Measurements from ENCODE around the gene NAA25. TPM values are rescaled to one million over a fixed set of nuclear protein-coding genes. Genes with fewer than 3 reads are reported as not detected.

The NAA25 gene
- polyA plus RNA-seq, 1 donor from 2014 or later: 30.7 TPM

- no peak overlapping the region for H3K4me2 ChIP-seq (ENCODE audit: low read length)
- no peak overlapping the region for H3K27ac ChIP-seq (ENCODE audit: low read length)
- no peak for TF ChIP-seq TAF1 (IDR thresholded peaks at IDR 0.05; ENCODE audit: low read depth)
- TF ChIP-seq CTCF (IDR thresholded peaks at IDR 0.05; ENCODE audit: poor library complexity, severe bottlenecking): no peak
- TF ChIP-seq POLR2AphosphoS5 (IDR thresholded peaks at IDR 0.05): no peak
- TF ChIP-seq EZH2 (IDR thresholded peaks at IDR 0.05; ENCODE audit: borderline replicate concordance, insufficient read depth, low read length, poor library complexity, severe bottlenecking): no peak
- TF ChIP-seq MXI1 (conservative IDR thresholded peaks at IDR 0.05; ENCODE audit: poor library complexity, severe bottlenecking): no peak
- no peak for TF ChIP-seq RAD21 (conservative IDR thresholded peaks at IDR 0.05)
- no peak for TF ChIP-seq REST (IDR thresholded peaks at IDR 0.05; ENCODE audit: borderline replicate concordance)
- TF ChIP-seq SMC3 (conservative IDR thresholded peaks at IDR 0.05; ENCODE audit: poor library complexity): no peak
- TF ChIP-seq EP300 (conservative IDR thresholded peaks at IDR 0.05; ENCODE audit: poor library complexity, severe bottlenecking): no peak
- no peaks in the 10 kb centered on the region for H3K27me3 ChIP-seq (ENCODE audit: insufficient read depth, low read depth, low read length)
- H3K9ac ChIP-seq (ENCODE audit: low read length): no peak overlapping the region
- no peaks in the 10 kb centered on the region for H3K9me2 ChIP-seq (ENCODE audit: insufficient read depth, low read length)
- H3K36me3 ChIP-seq (ENCODE audit: insufficient read depth, low read length): no peaks in the 10 kb centered on the region
- H3K4me3 ChIP-seq (ENCODE audit: low read length): no peak overlapping the region
- no peaks in the 10 kb centered on the region for H3K9me3 ChIP-seq (ENCODE audit: low read length)
- no peaks in the 10 kb centered on the region for H4K20me1 ChIP-seq (ENCODE audit: insufficient read depth)
- H2AFZ ChIP-seq (ENCODE audit: low read depth, low read length): no peak overlapping the region
- no peaks in the 10 kb centered on the region for H3K79me2 ChIP-seq (replicated peaks; ENCODE audit: insufficient read depth, low read length)
- no peaks in the 10 kb centered on the region for H3F3A ChIP-seq (ENCODE audit: insufficient read depth, low read length, poor library complexity, severe bottlenecking)
Measured at GRCh38 chr12:111998015-111998414, 110.6 kb downstream of the NAA25 start.

GRCh38 chr12:111997300-111997699 lies 111.3 kb downstream of the NAA25 start:
- no peak overlapping the region for H3K4me2 ChIP-seq (ENCODE audit: low read length)
- no peak overlapping the region for H2AFZ ChIP-seq (ENCODE audit: low read depth, low read length)
- H3K79me2 ChIP-seq (replicated peaks; ENCODE audit: insufficient read depth, low read length): no peaks in the 10 kb centered on the region
- TF ChIP-seq EP300 (conservative IDR thresholded peaks at IDR 0.05; ENCODE audit: poor library complexity, severe bottlenecking): no peak
- TF ChIP-seq SMC3 (conservative IDR thresholded peaks at IDR 0.05; ENCODE audit: poor library complexity): no peak
- TF ChIP-seq MXI1 (conservative IDR thresholded peaks at IDR 0.05; ENCODE audit: poor library complexity, severe bottlenecking): no peak
- TF ChIP-seq REST (IDR thresholded peaks at IDR 0.05; ENCODE audit: borderline replicate concordance): no peak
- no peak for TF ChIP-seq EZH2 (IDR thresholded peaks at IDR 0.05; ENCODE audit: borderline replicate concordance, insufficient read depth, low read length, poor library complexity, severe bottlenecking)
- TF ChIP-seq POLR2AphosphoS5 (IDR thresholded peaks at IDR 0.05): no peak
- no peak for TF ChIP-seq TAF1 (IDR thresholded peaks at IDR 0.05; ENCODE audit: low read depth)
- TF ChIP-seq RAD21 (conservative IDR thresholded peaks at IDR 0.05): no peak
- no peak for TF ChIP-seq CTCF (IDR thresholded peaks at IDR 0.05; ENCODE audit: poor library complexity, severe bottlenecking)
- H4K20me1 ChIP-seq (ENCODE audit: insufficient read depth): no peaks in the 10 kb centered on the region
- no peaks in the 10 kb centered on the region for H3K9me2 ChIP-seq (ENCODE audit: insufficient read depth, low read length)
- H3K4me3 ChIP-seq (ENCODE audit: low read length): no peak overlapping the region
- H3K9me3 ChIP-seq (ENCODE audit: low read length): no peaks in the 10 kb centered on the region
- no peak overlapping the region for H3K9ac ChIP-seq (ENCODE audit: low read length)
- no peak overlapping the region for H3K27ac ChIP-seq (ENCODE audit: low read length)
- H3F3A ChIP-seq (ENCODE audit: insufficient read depth, low read length, poor library complexity, severe bottlenecking): no peaks in the 10 kb centered on the region
- H3K36me3 ChIP-seq (ENCODE audit: insufficient read depth, low read length): no peaks in the 10 kb centered on the region
- H3K27me3 ChIP-seq (ENCODE audit: insufficient read depth, low read depth, low read length): no peaks in the 10 kb centered on the region
